Endothelial cell (in vitro differentiated cells): ENCODE results near the gene DNAH17. TPM values are rescaled to one million over a fixed set of nuclear protein-coding genes. Genes with fewer than 3 reads are reported as not detected.

Experiments used
- DNase-seq: peaks from one replicate; pipeline ENCODE4 v3.0.0; 2021; ENCODE audit warnings: low spot score
- H3K27ac Mint-ChIP-seq: one replicate; pipeline ENCODE4 v1.8.0; 2021; ENCODE audit warnings: mixed read lengths, inconsistent platforms; ENCODE audit not compliant: unreplicated experiment
- H3K27me3 Mint-ChIP-seq: one replicate; pipeline ENCODE4 v1.8.0; 2021; ENCODE audit warnings: mild to moderate bottlenecking, moderate library complexity, mixed read lengths, inconsistent platforms; ENCODE audit not compliant: unreplicated experiment
- H3K36me3 Mint-ChIP-seq: one replicate; pipeline ENCODE4 v1.8.0; 2021; ENCODE audit warnings: mild to moderate bottlenecking, low read depth, mixed read lengths, inconsistent platforms; ENCODE audit not compliant: unreplicated experiment
- H3K4me1 Mint-ChIP-seq: one replicate; pipeline ENCODE4 v1.8.0; 2021; ENCODE audit warnings: mild to moderate bottlenecking, mixed read lengths, inconsistent platforms; ENCODE audit not compliant: unreplicated experiment
- H3K4me3 Mint-ChIP-seq: one replicate; pipeline ENCODE4 v1.8.0; 2021; ENCODE audit warnings: mild to moderate bottlenecking, mixed read lengths, inconsistent platforms; ENCODE audit not compliant: unreplicated experiment
- H3K9me3 Mint-ChIP-seq: one replicate; pipeline ENCODE4 v1.8.0; 2021; ENCODE audit warnings: mixed read lengths, inconsistent platforms; ENCODE audit not compliant: unreplicated experiment
- long read RNA-seq: library from polyadenylated mRNA; unstranded; transcript quantifications from one replicate; pipeline ENCODE4 v2.0.0, GENCODE V29; 2020; ENCODE audit not compliant: unreplicated experiment
- total RNA-seq: library from RNA; stranded (reverse); fragmentation: NEBNext Ultra II Directional; extraction: Animal tissue kit (Norgen Biotek cat#: 25700); gene quantifications from one replicate; pipeline ENCODE4 v1.2.1, GENCODE V29; 2021; ENCODE audit not compliant: unreplicated experiment
- TF ChIP-seq, protein P1 (sequence below): fragments of 200-600 bp; sonication (generic); IDR thresholded peaks from one replicate; pipeline ENCODE4 v1.5.0; 2021; ENCODE audit warnings: antibody characterized with exemption; ENCODE audit not compliant: unreplicated experiment

DNAH17 gene, protein sequence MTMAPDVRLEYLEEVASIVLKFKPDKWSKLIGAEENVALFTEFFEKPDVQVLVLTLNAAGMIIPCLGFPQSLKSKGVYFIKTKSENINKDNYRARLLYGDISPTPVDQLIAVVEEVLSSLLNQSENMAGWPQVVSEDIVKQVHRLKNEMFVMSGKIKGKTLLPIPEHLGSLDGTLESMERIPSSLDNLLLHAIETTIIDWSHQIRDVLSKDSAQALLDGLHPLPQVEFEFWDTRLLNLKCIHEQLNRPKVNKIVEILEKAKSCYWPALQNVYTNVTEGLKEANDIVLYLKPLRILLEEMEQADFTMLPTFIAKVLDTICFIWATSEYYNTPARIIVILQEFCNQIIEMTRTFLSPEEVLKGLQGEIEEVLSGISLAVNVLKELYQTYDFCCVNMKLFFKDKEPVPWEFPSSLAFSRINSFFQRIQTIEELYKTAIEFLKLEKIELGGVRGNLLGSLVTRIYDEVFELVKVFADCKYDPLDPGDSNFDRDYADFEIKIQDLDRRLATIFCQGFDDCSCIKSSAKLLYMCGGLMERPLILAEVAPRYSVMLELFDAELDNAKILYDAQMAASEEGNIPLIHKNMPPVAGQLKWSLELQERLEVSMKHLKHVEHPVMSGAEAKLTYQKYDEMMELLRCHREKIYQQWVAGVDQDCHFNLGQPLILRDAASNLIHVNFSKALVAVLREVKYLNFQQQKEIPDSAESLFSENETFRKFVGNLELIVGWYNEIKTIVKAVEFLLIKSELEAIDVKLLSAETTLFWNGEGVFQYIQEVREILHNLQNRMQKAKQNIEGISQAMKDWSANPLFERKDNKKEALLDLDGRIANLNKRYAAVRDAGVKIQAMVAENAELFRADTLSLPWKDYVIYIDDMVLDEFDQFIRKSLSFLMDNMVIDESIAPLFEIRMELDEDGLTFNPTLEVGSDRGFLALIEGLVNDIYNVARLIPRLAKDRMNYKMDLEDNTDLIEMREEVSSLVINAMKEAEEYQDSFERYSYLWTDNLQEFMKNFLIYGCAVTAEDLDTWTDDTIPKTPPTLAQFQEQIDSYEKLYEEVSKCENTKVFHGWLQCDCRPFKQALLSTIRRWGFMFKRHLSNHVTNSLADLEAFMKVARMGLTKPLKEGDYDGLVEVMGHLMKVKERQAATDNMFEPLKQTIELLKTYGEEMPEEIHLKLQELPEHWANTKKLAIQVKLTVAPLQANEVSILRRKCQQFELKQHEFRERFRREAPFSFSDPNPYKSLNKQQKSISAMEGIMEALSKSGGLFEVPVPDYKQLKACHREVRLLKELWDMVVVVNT (N-terminal part only)
- total RNA-seq, result 1.0 TPM
- long read RNA-seq, result 0 reads

DNA sequence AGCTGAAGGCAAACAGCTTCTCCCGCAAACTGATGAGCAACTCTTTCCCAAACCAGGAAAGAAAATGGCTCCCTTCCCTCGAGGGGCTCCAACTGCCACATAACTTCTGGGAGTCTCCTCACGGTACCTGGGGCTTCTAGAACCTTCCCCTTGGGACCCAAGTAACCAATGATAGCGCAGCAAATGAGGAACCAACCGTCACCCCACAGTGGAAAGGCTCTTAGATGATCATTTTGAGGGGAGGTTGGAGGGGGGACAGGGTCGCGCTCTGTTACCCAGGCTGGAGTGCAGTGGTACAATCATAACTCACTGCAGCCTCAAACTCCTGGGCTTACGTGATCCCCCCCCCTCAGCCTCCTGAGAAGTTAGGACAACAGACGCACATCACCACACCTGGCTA lies at the start of gene DNAH17:
Gene DNAH17 (minus strand): TSS at position 101 of the 400 bp plus-strand sequence. CDS start 2,339 bp downstream, outside the sequence.
- Mint-ChIP-seq H3K4me1 (peaks cover 5% of the 10 kb centered on the region), H3K27me3 (peaks cover 6% of the 10 kb centered on the region), H3K9me3 (no peaks in the 10 kb centered on the region), H3K4me3 (no peak within 1 kb of the TSS), H3K27ac (no peak within 1 kb of the TSS), H3K36me3 (no peaks in the 10 kb centered on the region)
- TF ChIP-seq, protein P1, sequence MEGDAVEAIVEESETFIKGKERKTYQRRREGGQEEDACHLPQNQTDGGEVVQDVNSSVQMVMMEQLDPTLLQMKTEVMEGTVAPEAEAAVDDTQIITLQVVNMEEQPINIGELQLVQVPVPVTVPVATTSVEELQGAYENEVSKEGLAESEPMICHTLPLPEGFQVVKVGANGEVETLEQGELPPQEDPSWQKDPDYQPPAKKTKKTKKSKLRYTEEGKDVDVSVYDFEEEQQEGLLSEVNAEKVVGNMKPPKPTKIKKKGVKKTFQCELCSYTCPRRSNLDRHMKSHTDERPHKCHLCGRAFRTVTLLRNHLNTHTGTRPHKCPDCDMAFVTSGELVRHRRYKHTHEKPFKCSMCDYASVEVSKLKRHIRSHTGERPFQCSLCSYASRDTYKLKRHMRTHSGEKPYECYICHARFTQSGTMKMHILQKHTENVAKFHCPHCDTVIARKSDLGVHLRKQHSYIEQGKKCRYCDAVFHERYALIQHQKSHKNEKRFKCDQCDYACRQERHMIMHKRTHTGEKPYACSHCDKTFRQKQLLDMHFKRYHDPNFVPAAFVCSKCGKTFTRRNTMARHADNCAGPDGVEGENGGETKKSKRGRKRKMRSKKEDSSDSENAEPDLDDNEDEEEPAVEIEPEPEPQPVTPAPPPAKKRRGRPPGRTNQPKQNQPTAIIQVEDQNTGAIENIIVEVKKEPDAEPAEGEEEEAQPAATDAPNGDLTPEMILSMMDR, result no peak
- no peak for DNase-seq

DNA sequence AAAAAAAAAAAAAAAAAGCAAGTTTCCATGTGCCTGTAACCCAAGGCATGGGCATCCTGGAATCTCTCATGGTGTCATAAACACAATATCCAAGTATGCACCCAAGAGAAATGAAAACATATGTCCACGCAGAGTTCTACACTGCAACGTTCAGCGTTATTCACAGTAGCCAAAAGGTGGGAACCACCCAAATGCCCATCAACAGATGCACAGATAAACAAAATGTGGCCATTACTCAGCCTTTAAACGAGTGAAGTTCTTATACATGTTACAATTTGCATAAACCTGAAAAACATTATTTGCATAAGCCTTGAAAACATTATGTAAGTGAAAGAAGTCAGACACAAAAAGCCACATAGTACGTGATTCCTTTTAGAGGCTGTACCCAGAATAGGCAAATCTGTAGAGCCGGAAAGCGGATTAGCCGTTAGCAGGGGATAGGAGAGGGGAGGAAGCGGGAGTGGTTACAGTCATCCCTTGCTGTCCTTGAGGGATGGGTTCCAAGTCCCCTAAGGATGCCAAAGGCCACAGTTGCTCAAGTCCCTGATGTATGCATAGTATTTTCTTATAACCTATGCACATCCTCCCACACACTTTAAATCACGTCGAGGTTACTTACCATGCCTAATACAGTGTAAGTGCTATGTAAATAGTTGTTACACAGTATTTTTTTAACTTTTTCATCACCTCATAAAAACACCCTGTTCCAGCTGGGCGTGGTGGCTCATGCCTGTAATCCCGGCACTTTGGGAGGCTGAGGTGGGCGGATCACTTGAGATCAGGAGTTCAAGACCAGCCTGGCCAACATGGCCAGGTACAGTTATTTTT lies 47.3 kb upstream of the DNAH17 start:
- DNase-seq, result no peak
- H3K9me3 Mint-ChIP-seq, result no peaks in the 10 kb centered on the region
- peaks cover 7% of the 10 kb centered on the region for H3K27me3 Mint-ChIP-seq
- no peak overlapping the region for H3K27ac Mint-ChIP-seq
- peaks cover 3% of the 10 kb centered on the region for H3K4me1 Mint-ChIP-seq
- TF ChIP-seq, protein P1, result no peak
- H3K4me3 Mint-ChIP-seq, result no peak overlapping the region
- H3K36me3 Mint-ChIP-seq, result no peaks in the 10 kb centered on the region

DNA sequence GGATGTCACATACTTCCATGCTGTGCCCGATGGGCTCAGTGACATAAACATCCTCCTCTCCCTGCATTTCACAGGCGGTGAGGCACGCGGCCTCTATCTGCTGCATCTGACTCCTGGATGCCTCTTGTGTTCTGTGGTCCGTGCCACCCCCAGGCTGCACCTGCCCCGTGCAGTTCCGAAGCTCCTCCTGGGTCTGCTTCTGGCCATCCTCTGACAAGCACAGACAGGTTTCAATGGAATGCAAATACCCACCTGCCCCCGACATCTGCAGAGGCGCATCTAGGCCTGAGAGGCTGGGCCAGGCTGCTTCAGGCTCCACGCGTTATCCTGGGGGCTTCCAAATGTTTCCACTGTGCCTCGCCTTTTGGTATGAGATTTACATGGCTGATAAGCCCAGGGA lies 46.3 kb upstream of the DNAH17 start:
- Mint-ChIP-seq H3K27ac (no peak overlapping the region), H3K36me3 (no peaks in the 10 kb centered on the region), H3K9me3 (no peaks in the 10 kb centered on the region), H3K27me3 (peaks cover 3% of the 10 kb centered on the region), H3K4me3 (no peak overlapping the region), H3K4me1 (peaks cover 3% of the 10 kb centered on the region)
- no peak for DNase-seq
- TF ChIP-seq, protein P1, result no peak

DNA sequence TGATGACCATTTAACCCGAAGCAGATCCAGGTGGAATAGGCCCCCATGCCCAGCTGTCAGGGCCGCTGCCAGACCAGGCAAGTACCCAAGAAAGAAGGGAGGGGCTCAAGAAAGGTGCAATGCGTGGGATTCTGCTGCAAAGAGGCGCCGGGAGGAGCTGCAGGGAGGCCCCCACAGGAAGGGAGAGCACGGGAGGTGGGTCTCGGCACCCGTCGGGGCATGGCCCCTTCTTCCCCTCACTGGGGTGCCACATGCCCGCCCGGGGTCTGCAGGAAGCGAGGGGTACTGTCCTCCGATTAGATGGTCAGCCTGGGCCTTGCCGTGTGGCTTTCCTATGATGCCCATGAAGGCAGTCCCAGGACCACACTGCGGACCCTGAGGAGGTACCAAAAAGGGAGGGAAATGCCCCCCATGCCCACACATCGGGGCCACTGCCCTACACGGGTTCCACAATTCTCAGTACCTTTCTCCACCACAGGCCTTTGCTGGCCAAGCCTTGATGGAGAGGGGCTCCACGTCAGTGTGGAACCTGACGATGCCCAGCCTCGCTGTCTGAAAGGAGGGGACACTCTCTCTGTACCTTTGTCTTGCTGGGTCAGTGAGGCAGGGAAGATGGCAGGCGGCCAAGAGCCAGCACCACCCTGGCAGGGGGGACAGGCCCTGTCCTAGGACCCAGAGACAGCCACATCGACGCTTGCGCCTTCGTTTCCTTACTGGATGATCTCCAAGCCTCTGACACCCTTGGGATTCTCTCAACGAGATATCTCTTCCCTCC lies 45.5 kb upstream of the DNAH17 start:
- Mint-ChIP-seq H3K4me1 (no peaks in the 10 kb centered on the region), H3K9me3 (no peaks in the 10 kb centered on the region)
- TF ChIP-seq, protein P1, result no peak

More for the DNA sequence above, 45.5 kb upstream of the DNAH17 start:
- Mint-ChIP-seq H3K36me3 (no peaks in the 10 kb centered on the region), H3K4me3 (no peak overlapping the region), H3K27me3 (peaks cover 3% of the 10 kb centered on the region), H3K27ac (no peak overlapping the region)
- DNase-seq, result no peak
